Gastrocnemius medialis (tissue), 4 donors: ENCODE results near the gene PIK3C2G. TPM values are rescaled to one million over a fixed set of nuclear protein-coding genes. Genes with fewer than 3 reads are reported as not detected.

Source experiments
- ATAC-seq, 2 donors: fragments of 150-250 bp; one replicate each; pipeline ENCODE4 v1.9.1; 2016
- DNase-seq, 2 donors: peaks; one replicate each; pipeline ENCODE4 v3.0.0-alpha.2; 2019
- H3K27ac ChIP-seq, 4 donors: fragments of 200-600 bp; sonication (generic); 1 replicate in 1 of 4; 2 replicates in 3 of 4; pipeline ENCODE4 v1.5.1; 2016 to 2018; ENCODE audit warnings: mild to moderate bottlenecking in 2 of 4, moderate library complexity in 1 of 4
- H3K27me3 ChIP-seq, 3 donors: fragments of 200-600 bp; sonication (generic) in 2 of 3; 1 replicate in 1 of 3; 2 replicates in 2 of 3; pipeline versions ENCODE4 v1.5.1 to v1.6.0; 2016 to 2019; ENCODE audit warnings: mild to moderate bottlenecking in 1 of 3, moderate library complexity in 1 of 3
- H3K36me3 ChIP-seq, 2 donors: fragments of 200-600 bp; sonication (generic) in 1 of 2; one replicate each; pipeline ENCODE4 v1.5.1; 2017 to 2018
- H3K4me1 ChIP-seq, 2 donors: fragments of 200-600 bp; sonication (generic) in 1 of 2; one replicate each; pipeline ENCODE4 v1.5.1; 2016 to 2017; ENCODE audit warnings: mild to moderate bottlenecking in 2 of 2
- H3K4me3 ChIP-seq, 4 donors: fragments of 200-600 bp; sonication (generic) in 3 of 4; 1 replicate in 1 of 4; 2 replicates in 3 of 4; pipeline ENCODE4 v1.5.1; 2016 to 2019; ENCODE audit warnings: mild to moderate bottlenecking in 2 of 4
- H3K9me3 ChIP-seq, 3 donors: fragments of 200-600 bp; sonication (generic) in 2 of 3; 1 replicate in 1 of 3; 2 replicates in 2 of 3; pipeline ENCODE4 v1.5.1; 2016 to 2019
- POLR2A ChIP-seq, 2 donors: fragments of 450-650 bp; IDR thresholded peaks; one replicate each; pipeline ENCODE4 v1.6.1; 2017; ENCODE audit warnings: antibody characterized with exemption in 2 of 2, mild to moderate bottlenecking in 2 of 2, moderate library complexity in 2 of 2
- in situ Hi-C, 4 donors: fragments of 200-750 bp; cut with MboI; loops; one replicate each; pipeline versions ENCODE4 v1.15.0 to v1.8.0; 2017; ENCODE audit warnings: low sequenced_read_pairs in 4 of 4
- intact Hi-C: fragments of 100-400 bp; cut with DNase I; formaldehyde crosslinking; loops from one replicate; pipeline ENCODE4 v1.15.1; 2023; ENCODE audit warnings: low total_unique reads
- total RNA-seq, 4 donors: library from RNA; depleted of rRNA; stranded (reverse); fragments of >200 nt; gene quantifications; one replicate each; pipeline versions ENCODE4 v1.1.0 to v1.2.3, GENCODE V29; 2016
- TF ChIP-seq, protein P1 (sequence below), 5 experiments: fragments of 450-650 bp in 3 of 5; fragments of 200-600 bp in 2 of 5; sonication (generic) in 2 of 5; IDR thresholded peaks in 4 of 5; conservative IDR thresholded peaks in 1 of 5; 1 replicate in 4 of 5; 2 replicates in 1 of 5; pipeline ENCODE4 v1.5.1; 2016 to 2019; ENCODE audit warnings: antibody characterized with exemption in 5 of 5, mild to moderate bottlenecking in 3 of 5, moderate library complexity in 3 of 5

The PIK3C2G gene
- total RNA-seq, 4 donors from 2014 or later: 0.40 TPM; not detected in 3

DNA sequence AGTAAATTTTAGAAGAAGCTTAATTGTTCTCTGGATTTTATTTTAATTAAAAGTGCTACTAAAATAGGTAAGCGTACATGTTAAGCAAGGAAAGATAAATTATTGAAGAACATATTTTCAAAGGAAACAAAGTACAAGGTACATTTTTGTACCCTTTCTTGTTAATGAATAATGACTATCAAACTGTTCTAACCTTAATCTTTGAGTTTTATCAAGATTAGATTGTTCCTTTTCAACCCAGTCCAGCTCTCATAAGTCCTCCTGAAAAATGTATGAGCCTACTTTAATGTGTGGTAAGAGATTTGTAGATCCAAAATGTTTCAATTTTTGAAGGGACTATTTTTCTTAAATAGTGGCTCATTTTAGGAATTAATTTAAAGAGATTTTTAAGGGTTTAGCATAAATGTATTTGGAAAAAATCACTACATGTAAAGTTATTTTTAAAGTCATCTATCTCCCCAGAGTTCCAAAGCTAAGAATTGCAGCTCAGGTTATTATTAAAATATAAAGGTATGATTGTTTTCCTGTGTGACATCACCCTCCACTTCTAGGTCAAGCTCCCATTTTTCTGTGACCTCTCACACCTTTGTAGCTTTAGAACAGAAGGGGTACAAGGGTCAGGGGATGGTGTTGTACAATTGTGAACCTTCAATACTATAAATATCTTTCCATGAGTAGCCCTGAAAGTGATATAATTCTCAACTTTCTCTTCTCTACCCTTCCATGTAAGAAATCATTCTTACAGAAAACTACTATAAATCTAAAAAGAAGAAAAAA, 1.2 kb upstream of the PIK3C2G start:
- Histone ChIP-seq H3K27me3 (no peaks in the 10 kb centered on the region), H3K27ac (no peak overlapping the region), H3K36me3 (no peaks in the 10 kb centered on the region), H3K4me3 (no peak overlapping the region), H3K9me3 (no peaks in the 10 kb centered on the region), H3K4me1 (no peaks in the 10 kb centered on the region)
- ATAC-seq (no peak), DNase-seq (no peak)
- intact Hi-C loops: no loop called here
- in situ Hi-C loops: loop anchor here in 2 of 4 donors (25.0 kb wide), 1 partner anchor 927 kb away; no protein-coding TSS in a partner anchor
- TF ChIP-seq POLR2A (IDR thresholded peaks at IDR 0.05): no peak
- TF ChIP-seq, protein P1, sequence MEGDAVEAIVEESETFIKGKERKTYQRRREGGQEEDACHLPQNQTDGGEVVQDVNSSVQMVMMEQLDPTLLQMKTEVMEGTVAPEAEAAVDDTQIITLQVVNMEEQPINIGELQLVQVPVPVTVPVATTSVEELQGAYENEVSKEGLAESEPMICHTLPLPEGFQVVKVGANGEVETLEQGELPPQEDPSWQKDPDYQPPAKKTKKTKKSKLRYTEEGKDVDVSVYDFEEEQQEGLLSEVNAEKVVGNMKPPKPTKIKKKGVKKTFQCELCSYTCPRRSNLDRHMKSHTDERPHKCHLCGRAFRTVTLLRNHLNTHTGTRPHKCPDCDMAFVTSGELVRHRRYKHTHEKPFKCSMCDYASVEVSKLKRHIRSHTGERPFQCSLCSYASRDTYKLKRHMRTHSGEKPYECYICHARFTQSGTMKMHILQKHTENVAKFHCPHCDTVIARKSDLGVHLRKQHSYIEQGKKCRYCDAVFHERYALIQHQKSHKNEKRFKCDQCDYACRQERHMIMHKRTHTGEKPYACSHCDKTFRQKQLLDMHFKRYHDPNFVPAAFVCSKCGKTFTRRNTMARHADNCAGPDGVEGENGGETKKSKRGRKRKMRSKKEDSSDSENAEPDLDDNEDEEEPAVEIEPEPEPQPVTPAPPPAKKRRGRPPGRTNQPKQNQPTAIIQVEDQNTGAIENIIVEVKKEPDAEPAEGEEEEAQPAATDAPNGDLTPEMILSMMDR (IDR thresholded peaks at IDR 0.05 in 4 of 5, conservative IDR thresholded peaks at IDR 0.05 in 1 of 5): no peak

DNA sequence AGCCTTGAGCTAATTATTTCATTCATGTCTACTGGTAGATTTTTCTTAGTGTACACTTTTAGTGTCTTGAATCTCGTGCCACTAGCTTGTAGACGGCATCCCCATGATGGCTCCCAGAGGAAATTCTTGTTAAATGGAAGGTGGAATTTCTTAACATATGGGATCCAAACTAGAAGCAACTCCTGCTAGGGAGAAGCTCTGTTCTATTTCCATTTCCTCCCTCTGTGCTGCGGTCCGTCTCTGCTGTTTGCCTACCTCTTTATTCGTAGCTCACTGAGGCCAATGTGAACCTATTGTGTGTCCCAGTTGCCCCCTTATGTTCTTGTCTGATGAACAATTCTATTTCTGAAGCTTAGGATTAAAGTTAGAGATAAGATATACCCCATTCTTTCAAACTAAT, 588 bp downstream of the PIK3C2G start:
- H3K9me3 ChIP-seq: no peaks in the 10 kb centered on the region
- TF ChIP-seq, protein P1 (IDR thresholded peaks at IDR 0.05 in 4 of 5, conservative IDR thresholded peaks at IDR 0.05 in 1 of 5): no peak
- no peak for TF ChIP-seq POLR2A (IDR thresholded peaks at IDR 0.05)

DNA sequence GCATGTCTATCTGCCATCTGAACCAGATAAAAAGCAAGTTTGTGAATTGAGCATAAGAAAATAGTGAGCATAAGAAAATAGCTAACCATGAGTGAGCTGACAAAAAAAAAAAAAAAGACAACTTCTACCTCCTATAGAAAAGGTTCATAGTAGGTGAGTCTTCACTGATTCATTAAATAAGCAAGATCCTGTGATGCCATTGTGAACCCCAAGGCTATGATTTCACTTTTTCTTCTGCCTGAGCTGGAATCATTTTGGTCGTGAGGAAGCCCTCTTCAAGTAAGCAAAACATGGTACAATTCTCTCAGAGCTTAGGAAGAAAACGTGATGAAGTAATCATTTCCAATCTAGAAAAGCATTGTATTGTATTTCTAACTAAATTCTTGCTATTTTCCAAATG, 1.2 kb downstream of the PIK3C2G start:
- Histone ChIP-seq H3K27ac (no peak overlapping the region), H3K36me3 (no peaks in the 10 kb centered on the region), H3K4me1 (no peaks in the 10 kb centered on the region), H3K4me3 (no peak overlapping the region), H3K27me3 (no peaks in the 10 kb centered on the region), H3K9me3 (no peaks in the 10 kb centered on the region)
- no peak for ATAC-seq
- no peak for TF ChIP-seq POLR2A (IDR thresholded peaks at IDR 0.05)
- TF ChIP-seq, protein P1 (IDR thresholded peaks at IDR 0.05 in 4 of 5, conservative IDR thresholded peaks at IDR 0.05 in 1 of 5): no peak
- in situ Hi-C loops (loop anchor here in 2 of 4 donors (25.0 kb wide), 1 partner anchor 925 kb away; no protein-coding TSS in a partner anchor), intact Hi-C loops (no loop called here)
- no peak for DNase-seq

More for the DNA sequence above, 588 bp downstream of the PIK3C2G start:
- Histone ChIP-seq H3K36me3 (no peaks in the 10 kb centered on the region), H3K27me3 (no peaks in the 10 kb centered on the region), H3K27ac (no peak overlapping the region), H3K4me3 (no peak overlapping the region), H3K4me1 (no peaks in the 10 kb centered on the region)
- DNase-seq (no peak), ATAC-seq (no peak)
- in situ Hi-C loops: loop anchor here in 2 of 4 donors (25.0 kb wide), 1 partner anchor 925 kb away; no protein-coding TSS in a partner anchor
- intact Hi-C loops: no loop called here

DNA sequence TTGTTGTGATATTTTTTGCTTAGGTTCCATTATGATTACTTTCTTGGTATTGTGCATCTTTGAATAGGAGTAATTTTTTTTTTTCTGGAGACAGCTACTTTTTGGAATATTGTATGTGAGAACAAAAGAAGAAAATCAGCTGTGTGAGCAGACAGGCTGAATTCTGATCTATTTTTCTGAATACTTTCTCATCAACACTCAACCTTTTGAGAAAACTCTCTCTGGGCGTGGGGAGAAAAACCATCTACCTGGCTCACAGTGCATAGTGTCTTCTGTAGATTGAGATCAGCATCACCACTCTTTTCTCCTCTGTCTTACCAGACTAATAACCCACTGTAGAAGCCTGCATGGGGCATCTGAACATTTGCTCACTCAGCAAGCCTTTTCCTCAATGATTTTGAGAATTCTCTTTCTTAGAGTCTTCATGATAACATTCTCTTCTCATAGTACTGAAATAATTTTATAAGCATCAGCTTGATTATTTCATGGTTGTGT, 3.3 kb downstream of the PIK3C2G start:
- Histone ChIP-seq H3K9me3 (no peaks in the 10 kb centered on the region), H3K36me3 (no peaks in the 10 kb centered on the region), H3K4me3 (no peak overlapping the region), H3K4me1 (no peaks in the 10 kb centered on the region), H3K27me3 (no peaks in the 10 kb centered on the region), H3K27ac (no peak overlapping the region)
- ATAC-seq (no peak), DNase-seq (no peak)
- in situ Hi-C loops (loop anchor here in 2 of 4 donors (25.0 kb wide), 1 partner anchor 923 kb away; no protein-coding TSS in a partner anchor), intact Hi-C loops (no loop called here)
- TF ChIP-seq POLR2A (IDR thresholded peaks at IDR 0.05): no peak
- TF ChIP-seq, protein P1 (IDR thresholded peaks at IDR 0.05 in 4 of 5, conservative IDR thresholded peaks at IDR 0.05 in 1 of 5): no peak
